Uterus (tissue), 2 donors: ENCODE measurements around the gene TMOD3.

ENCODE experiments used
- CTCF ChIP-seq, 4 experiments: fragments of 200-600 bp in 2 of 4; fragments of 450-650 bp in 2 of 4; sonication (generic) in 2 of 4; IDR thresholded peaks; one replicate each; pipeline ENCODE4 v1.5.1; 2016 to 2019; ENCODE audit warnings: antibody characterized with exemption in 4 of 4, mild to moderate bottlenecking in 2 of 4, moderate library complexity in 1 of 4
- POLR2A ChIP-seq, 2 donors: fragments of 450-650 bp; IDR thresholded peaks; one replicate each; pipeline ENCODE4 v1.6.1; 2016; ENCODE audit warnings: antibody characterized with exemption in 2 of 2, mild to moderate bottlenecking in 1 of 2, moderate library complexity in 1 of 2

DNA sequence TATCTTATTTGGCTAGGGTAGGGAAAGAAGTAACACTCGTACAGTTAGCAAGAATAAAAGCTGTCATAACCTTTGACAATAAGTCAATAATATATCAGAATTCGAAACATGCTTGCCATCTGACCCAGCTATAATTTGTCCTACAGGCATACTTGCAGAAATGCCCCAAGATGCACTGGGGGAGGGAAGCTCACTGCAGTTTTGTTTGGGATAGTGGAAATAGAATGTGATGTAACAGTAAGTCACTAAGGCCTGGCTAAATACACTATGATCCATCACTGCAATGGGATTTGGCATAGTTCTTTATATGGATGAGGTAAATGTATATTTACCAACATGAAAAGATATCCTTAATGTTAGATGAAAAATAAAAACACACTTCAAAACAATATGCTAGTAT lies 25.5 kb upstream of the TMOD3 start:
- TF ChIP-seq CTCF (IDR thresholded peaks at IDR 0.05) (no peak), POLR2A (IDR thresholded peaks at IDR 0.05) (no peak)
